ENCODE measurements around the gene ANKRD33. TPM values are rescaled to one million over a fixed set of nuclear protein-coding genes. Genes with fewer than 3 reads are reported as not detected.

The ANKRD33 gene
- total RNA-seq, 2 donors from 2014 or later, result 0.46 TPM; not detected in 1

GRCh38 chr12:51845482-51845881 lies 42.4 kb upstream of the ANKRD33 start:
- WGBS, 2 experiments (ENCODE audit: insufficient coverage in 1 of 2, insufficient read length in 1 of 2), result 85% methylated on average over 4 to 7 of the region's 7 CpGs
- H3K4me3 Mint-ChIP-seq, result peak overlapping the region; percentile 66

GRCh38 chr12:51846271-51846691 lies 41.6 kb upstream of the ANKRD33 start:
- TF ChIP-seq, protein P1, sequence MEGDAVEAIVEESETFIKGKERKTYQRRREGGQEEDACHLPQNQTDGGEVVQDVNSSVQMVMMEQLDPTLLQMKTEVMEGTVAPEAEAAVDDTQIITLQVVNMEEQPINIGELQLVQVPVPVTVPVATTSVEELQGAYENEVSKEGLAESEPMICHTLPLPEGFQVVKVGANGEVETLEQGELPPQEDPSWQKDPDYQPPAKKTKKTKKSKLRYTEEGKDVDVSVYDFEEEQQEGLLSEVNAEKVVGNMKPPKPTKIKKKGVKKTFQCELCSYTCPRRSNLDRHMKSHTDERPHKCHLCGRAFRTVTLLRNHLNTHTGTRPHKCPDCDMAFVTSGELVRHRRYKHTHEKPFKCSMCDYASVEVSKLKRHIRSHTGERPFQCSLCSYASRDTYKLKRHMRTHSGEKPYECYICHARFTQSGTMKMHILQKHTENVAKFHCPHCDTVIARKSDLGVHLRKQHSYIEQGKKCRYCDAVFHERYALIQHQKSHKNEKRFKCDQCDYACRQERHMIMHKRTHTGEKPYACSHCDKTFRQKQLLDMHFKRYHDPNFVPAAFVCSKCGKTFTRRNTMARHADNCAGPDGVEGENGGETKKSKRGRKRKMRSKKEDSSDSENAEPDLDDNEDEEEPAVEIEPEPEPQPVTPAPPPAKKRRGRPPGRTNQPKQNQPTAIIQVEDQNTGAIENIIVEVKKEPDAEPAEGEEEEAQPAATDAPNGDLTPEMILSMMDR (conservative IDR thresholded peaks at IDR 0.05), result no peak

More at GRCh38 chr12:51845482-51845881, 42.4 kb upstream of the ANKRD33 start:
- TF ChIP-seq, protein P1 (conservative IDR thresholded peaks at IDR 0.05), result no peak
- Mint-ChIP-seq H3K4me1 (peaks cover 12% of the 10 kb centered on the region), H3K36me3 (ENCODE audit: low read depth) (no peaks in the 10 kb centered on the region), H3K9me3 (no peaks in the 10 kb centered on the region), H3K27ac (no peak overlapping the region), H3K27me3 (ENCODE audit: insufficient read depth) (peaks cover 75% of the 10 kb centered on the region)
- H3K27ac ChIP-seq (ENCODE audit: low read depth, low read length), result no peak overlapping the region
- H3K9ac ChIP-seq (ENCODE audit: extremely low read depth, low read length, poor library complexity, severe bottlenecking), result no peak overlapping the region
- peaks cover 15% of the 10 kb centered on the region for H3K4me1 ChIP-seq (ENCODE audit: control insufficient read depth, insufficient read depth, low read length)
- H3K27me3 ChIP-seq (ENCODE audit: control insufficient read depth, insufficient read depth, low read length, poor library complexity, severe bottlenecking), result peaks cover 11% of the 10 kb centered on the region
- no peak overlapping the region for H3K4me3 ChIP-seq (ENCODE audit: low read length)
- DNase-seq, result peak; percentile 46
- peaks cover 4% of the 10 kb centered on the region for H3K36me3 ChIP-seq (ENCODE audit: control insufficient read depth, insufficient read depth, low read length)
- no peaks in the 10 kb centered on the region for H3K9me3 ChIP-seq (ENCODE audit: control insufficient read depth, low read length)

GRCh38 chr12:51846911-51847642 lies 40.8 kb upstream of the ANKRD33 start:
- Mint-ChIP-seq H3K9me3 (no peaks in the 10 kb centered on the region), H3K27ac (no peak overlapping the region), H3K36me3 (ENCODE audit: low read depth) (no peaks in the 10 kb centered on the region), H3K27me3 (ENCODE audit: insufficient read depth) (peaks cover 80% of the 10 kb centered on the region), H3K4me1 (peaks cover 12% of the 10 kb centered on the region), H3K4me3 (peak overlapping the region; percentile 66)
- Histone ChIP-seq H3K9ac (ENCODE audit: extremely low read depth, low read length, poor library complexity, severe bottlenecking) (peak overlapping the region; percentile 47), H3K4me3 (ENCODE audit: low read length) (peak overlapping the region; percentile 84), H3K27me3 (ENCODE audit: control insufficient read depth, insufficient read depth, low read length, poor library complexity, severe bottlenecking) (peaks cover 16% of the 10 kb centered on the region), H3K27ac (ENCODE audit: low read depth, low read length) (peak overlapping the region; percentile 90), H3K36me3 (ENCODE audit: control insufficient read depth, insufficient read depth, low read length) (peaks cover 4% of the 10 kb centered on the region), H3K4me1 (ENCODE audit: control insufficient read depth, insufficient read depth, low read length) (peaks cover 15% of the 10 kb centered on the region), H3K9me3 (ENCODE audit: control insufficient read depth, low read length) (no peaks in the 10 kb centered on the region)
- TF ChIP-seq, protein P1 (conservative IDR thresholded peaks at IDR 0.05), result peak; percentile 14
- WGBS, 2 experiments (ENCODE audit: insufficient coverage in 1 of 2, insufficient read length in 1 of 2), result 0% methylated on average over 1 to 59 of the region's 59 CpGs
- peak; percentile 92 for DNase-seq

More at GRCh38 chr12:51846271-51846691, 41.6 kb upstream of the ANKRD33 start:
- peaks cover 12% of the 10 kb centered on the region for H3K4me1 Mint-ChIP-seq
- DNase-seq, result peak; percentile 70
- H3K4me3 ChIP-seq (ENCODE audit: low read length), result peak overlapping the region; percentile 84
- 71 to 73% methylated on average over 12 to 15 of the region's 15 CpGs for WGBS, 2 experiments (ENCODE audit: insufficient coverage in 1 of 2, insufficient read length in 1 of 2)
- H3K27ac Mint-ChIP-seq, result no peak overlapping the region
- peaks cover 4% of the 10 kb centered on the region for H3K36me3 ChIP-seq (ENCODE audit: control insufficient read depth, insufficient read depth, low read length)
- no peak overlapping the region for H3K27ac ChIP-seq (ENCODE audit: low read depth, low read length)
- H3K9me3 Mint-ChIP-seq, result no peaks in the 10 kb centered on the region
- no peaks in the 10 kb centered on the region for H3K9me3 ChIP-seq (ENCODE audit: control insufficient read depth, low read length)
- no peak overlapping the region for H3K9ac ChIP-seq (ENCODE audit: extremely low read depth, low read length, poor library complexity, severe bottlenecking)
- H3K27me3 ChIP-seq (ENCODE audit: control insufficient read depth, insufficient read depth, low read length, poor library complexity, severe bottlenecking), result peaks cover 11% of the 10 kb centered on the region
- peaks cover 15% of the 10 kb centered on the region for H3K4me1 ChIP-seq (ENCODE audit: control insufficient read depth, insufficient read depth, low read length)
- no peaks in the 10 kb centered on the region for H3K36me3 Mint-ChIP-seq (ENCODE audit: low read depth)
- H3K4me3 Mint-ChIP-seq, result peak overlapping the region; percentile 66
- peaks cover 80% of the 10 kb centered on the region for H3K27me3 Mint-ChIP-seq (ENCODE audit: insufficient read depth)
